ENCODE data around the gene TRABD2B. TPM values are rescaled to one million over a fixed set of nuclear protein-coding genes. Genes with fewer than 3 reads are reported as not detected.

TRABD2B gene
- total and polyA plus RNA-seq, 3 experiments from 2014 or later, result not detected

DNA sequence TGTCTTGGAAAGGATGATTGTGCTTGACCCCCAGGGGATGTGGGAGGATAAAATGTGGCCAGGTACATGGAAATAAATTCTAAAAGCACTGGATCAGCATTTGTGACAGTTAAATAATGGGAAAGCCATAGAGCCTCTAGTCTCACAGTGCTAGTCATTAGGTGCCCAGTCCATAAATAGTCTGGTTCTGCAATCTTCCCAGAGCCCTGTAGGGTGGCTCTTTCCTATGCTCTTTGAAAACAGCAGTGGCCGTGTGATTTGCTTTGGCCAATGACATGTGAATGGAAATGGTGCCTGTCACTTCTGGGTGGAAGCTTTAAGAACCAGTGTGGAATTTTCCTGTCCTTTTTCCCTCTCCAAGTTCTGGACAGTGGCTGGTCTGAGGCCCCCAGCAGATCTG is 113.2 kb downstream of the TRABD2B start:
- no peak overlapping the region for H3K27ac Mint-ChIP-seq
- no peaks in the 10 kb centered on the region for H3K9me3 ChIP-seq (ENCODE audit: low read length)
- no peaks in the 10 kb centered on the region for H3K36me3 ChIP-seq (ENCODE audit: insufficient read depth, low read length)
- H3K4me1 Mint-ChIP-seq, result no peaks in the 10 kb centered on the region
- no peaks in the 10 kb centered on the region for H3K27me3 ChIP-seq (ENCODE audit: insufficient read depth, low read length, poor library complexity, severe bottlenecking)
- H3K9me3 Mint-ChIP-seq, result no peaks in the 10 kb centered on the region
- DNase-seq, result no peak
- H3K27me3 Mint-ChIP-seq, result peaks cover 3 to 11% of the 10 kb centered on the region in 2 donors
- no peaks in the 10 kb centered on the region for H3K4me1 ChIP-seq (ENCODE audit: insufficient read depth, low read length)
- H3K36me3 Mint-ChIP-seq, result no peaks in the 10 kb centered on the region
- H3K4me3 ChIP-seq (ENCODE audit: low read length), result no peak overlapping the region
- no peak overlapping the region for H3K4me3 Mint-ChIP-seq
- POLR2A ChIA-PET, result no interaction called here
- H3K27ac ChIP-seq (ENCODE audit: low read depth, low read length), result no peak overlapping the region
- CTCF ChIA-PET, result no interaction called here

DNA sequence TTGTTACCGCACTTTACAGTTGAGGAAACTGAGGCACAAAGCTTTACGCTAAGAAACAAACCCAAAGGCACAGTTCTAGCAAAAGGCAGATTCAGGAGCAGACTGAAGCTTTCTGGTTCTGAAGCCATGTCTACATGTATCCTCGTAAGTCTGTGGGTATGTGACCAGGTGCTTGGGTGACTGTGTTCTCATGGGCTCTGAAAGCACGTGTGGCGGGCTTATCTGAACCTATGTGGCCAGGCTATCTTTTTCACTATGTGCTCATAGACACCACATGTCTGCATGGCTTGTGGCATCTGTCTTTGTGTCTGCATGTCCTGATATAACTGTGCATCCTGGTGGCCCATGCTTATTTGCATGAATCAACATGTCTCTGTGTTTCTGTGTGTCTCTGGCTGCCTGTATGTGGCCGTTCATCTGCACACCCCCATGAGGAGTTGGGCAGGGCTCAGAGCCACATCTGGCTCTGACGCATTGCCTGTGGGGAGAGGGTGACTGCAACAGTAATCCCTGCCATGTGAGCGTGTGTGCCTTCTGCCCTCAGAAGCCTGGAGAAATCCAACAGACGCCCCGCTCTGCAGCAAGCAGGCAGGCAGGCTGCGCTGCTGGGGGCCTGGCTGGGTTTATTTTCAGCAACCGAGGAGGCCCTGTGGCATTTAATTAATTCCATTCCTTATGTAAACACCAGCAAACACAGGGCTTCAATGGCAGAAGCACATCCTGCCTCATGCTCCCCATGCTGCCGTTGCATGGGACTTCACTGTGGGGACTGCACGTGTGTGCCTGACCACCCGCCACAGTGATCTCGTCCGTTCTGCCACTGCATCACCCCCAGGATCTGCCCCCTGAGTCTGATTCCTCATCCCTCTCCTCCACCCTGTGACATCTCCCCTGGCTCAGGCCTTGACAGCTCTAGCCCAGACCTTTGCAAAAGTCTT is 115.4 kb downstream of the TRABD2B start:
- DNase-seq, result no peak
- ChIA-PET CTCF (no interaction called here), POLR2A (no interaction called here)
- H3K27ac ChIP-seq (ENCODE audit: low read depth, low read length), result no peak overlapping the region
- no peaks in the 10 kb centered on the region for H3K36me3 ChIP-seq (ENCODE audit: insufficient read depth, low read length)
- peaks cover under 1% of the 10 kb centered on the region for H3K27me3 ChIP-seq (ENCODE audit: insufficient read depth, low read length, poor library complexity, severe bottlenecking)
- no peak overlapping the region for H3K4me3 Mint-ChIP-seq
- no peaks in the 10 kb centered on the region for H3K4me1 Mint-ChIP-seq
- H3K4me1 ChIP-seq (ENCODE audit: insufficient read depth, low read length), result no peaks in the 10 kb centered on the region
- no peak overlapping the region for H3K4me3 ChIP-seq (ENCODE audit: low read length)
- no peaks in the 10 kb centered on the region for H3K9me3 ChIP-seq (ENCODE audit: low read length)
- no peak overlapping the region for H3K27ac Mint-ChIP-seq
- no peaks in the 10 kb centered on the region for H3K36me3 Mint-ChIP-seq
- peaks cover 3 to 6% of the 10 kb centered on the region in 2 donors for H3K27me3 Mint-ChIP-seq
- H3K9me3 Mint-ChIP-seq, result no peaks in the 10 kb centered on the region

DNA sequence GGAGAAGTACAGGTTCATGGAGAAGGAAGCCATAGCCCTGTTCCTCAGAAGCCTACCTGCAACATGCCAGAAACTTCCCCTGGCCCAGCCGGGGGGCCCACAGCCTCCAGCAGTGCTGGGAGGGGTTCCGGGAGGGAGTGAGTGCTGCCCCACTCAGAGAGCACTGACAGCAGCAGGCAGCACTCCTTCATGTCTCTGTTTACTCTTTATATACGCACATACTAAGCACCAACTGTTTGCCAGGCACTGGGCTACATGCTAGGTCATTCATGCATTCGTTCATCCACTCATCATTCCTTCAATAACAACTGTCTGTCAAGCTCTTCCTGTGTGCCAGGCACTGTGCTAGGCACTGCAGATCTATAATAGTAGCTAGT is 120.6 kb downstream of the TRABD2B start:
- H3K27me3 ChIP-seq (ENCODE audit: insufficient read depth, low read length, poor library complexity, severe bottlenecking), result peaks cover 3% of the 10 kb centered on the region
- Mint-ChIP-seq H3K27me3 (peaks cover 5 to 8% of the 10 kb centered on the region in 2 donors), H3K36me3 (no peaks in the 10 kb centered on the region), H3K27ac (no peak overlapping the region), H3K4me1 (no peaks in the 10 kb centered on the region), H3K9me3 (no peaks in the 10 kb centered on the region), H3K4me3 (no peak overlapping the region)
- no peak overlapping the region for H3K27ac ChIP-seq (ENCODE audit: low read depth, low read length)
- H3K4me1 ChIP-seq (ENCODE audit: insufficient read depth, low read length), result no peaks in the 10 kb centered on the region
- no peak overlapping the region for H3K4me3 ChIP-seq (ENCODE audit: low read length)
- no peaks in the 10 kb centered on the region for H3K9me3 ChIP-seq (ENCODE audit: low read length)
- DNase-seq, result no peak
- CTCF ChIA-PET, result no interaction called here
- H3K36me3 ChIP-seq (ENCODE audit: insufficient read depth, low read length), result no peaks in the 10 kb centered on the region
- POLR2A ChIA-PET, result no interaction called here

DNA sequence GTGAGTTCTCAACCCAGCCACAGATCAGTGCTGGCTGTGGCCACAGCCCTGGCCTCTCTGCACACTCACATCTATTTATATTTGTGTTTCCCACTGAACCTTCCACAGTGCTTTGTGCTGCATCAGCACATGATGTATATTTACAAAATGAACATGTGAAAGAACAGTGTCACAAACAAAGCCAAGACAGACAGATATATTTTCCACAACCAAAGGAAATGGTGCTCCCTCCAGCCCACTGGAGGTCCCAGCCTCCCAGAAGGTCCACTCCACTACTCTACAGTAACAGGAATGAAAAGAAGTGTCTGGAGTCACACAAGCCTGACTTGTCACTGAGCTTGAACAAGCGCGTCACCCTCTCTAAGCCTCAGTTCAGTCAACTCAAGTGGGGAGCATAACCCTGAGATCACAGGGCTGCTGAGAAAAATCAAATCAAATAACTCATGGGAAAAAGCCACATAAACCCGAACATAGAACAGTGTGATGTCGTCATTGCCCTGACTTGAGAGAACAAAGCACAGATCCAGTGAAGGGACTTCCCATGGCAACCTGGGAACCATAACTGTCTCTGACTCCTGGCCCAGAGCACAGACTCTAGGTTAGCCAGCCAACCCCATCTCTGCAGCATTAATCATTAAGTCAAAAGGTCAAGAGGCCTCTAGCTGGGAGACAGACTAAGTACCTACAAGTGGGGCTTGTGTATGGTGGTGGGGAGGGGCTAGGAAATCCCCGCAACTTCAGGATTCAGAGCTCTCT is 121.2 kb downstream of the TRABD2B start:
- Histone ChIP-seq H3K27ac (ENCODE audit: low read depth, low read length) (no peak overlapping the region), H3K4me3 (ENCODE audit: low read length) (no peak overlapping the region), H3K4me1 (ENCODE audit: insufficient read depth, low read length) (no peaks in the 10 kb centered on the region), H3K36me3 (ENCODE audit: insufficient read depth, low read length) (no peaks in the 10 kb centered on the region), H3K9me3 (ENCODE audit: low read length) (no peaks in the 10 kb centered on the region), H3K27me3 (ENCODE audit: insufficient read depth, low read length, poor library complexity, severe bottlenecking) (peaks cover 3% of the 10 kb centered on the region)
- H3K4me3 Mint-ChIP-seq, result no peak overlapping the region
- H3K9me3 Mint-ChIP-seq, result no peaks in the 10 kb centered on the region
- H3K27me3 Mint-ChIP-seq, result peaks cover 5 to 8% of the 10 kb centered on the region in 2 donors
- CTCF ChIA-PET, result no interaction called here
- H3K36me3 Mint-ChIP-seq, result no peaks in the 10 kb centered on the region
- no peak overlapping the region for H3K27ac Mint-ChIP-seq
- POLR2A ChIA-PET, result no interaction called here
- no peak for DNase-seq
- no peaks in the 10 kb centered on the region for H3K4me1 Mint-ChIP-seq

DNA sequence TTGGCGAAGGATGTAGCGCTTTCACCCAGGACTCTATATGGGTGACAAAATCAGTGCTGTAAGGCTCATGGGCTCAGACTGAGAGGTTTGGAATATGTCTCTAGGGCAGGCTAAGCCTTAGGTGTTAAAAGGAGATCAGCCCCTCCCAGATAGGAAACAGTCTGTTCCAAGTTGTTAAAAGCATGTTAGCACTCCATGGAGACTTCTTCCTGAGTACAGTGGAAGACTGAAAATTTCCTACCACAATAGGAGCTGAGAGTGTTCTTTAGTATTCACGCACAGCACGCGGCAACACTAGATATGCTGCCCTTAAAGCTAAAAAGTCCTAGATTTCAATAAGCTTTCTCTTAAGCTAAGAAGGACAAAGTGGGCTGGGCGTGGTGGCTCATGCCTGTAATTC is 122.1 kb downstream of the TRABD2B start:
- peaks cover 3% of the 10 kb centered on the region for H3K27me3 ChIP-seq (ENCODE audit: insufficient read depth, low read length, poor library complexity, severe bottlenecking)
- no peaks in the 10 kb centered on the region for H3K9me3 Mint-ChIP-seq
- H3K9me3 ChIP-seq (ENCODE audit: low read length), result no peaks in the 10 kb centered on the region
- no peaks in the 10 kb centered on the region for H3K4me1 Mint-ChIP-seq
- no peak overlapping the region for H3K4me3 Mint-ChIP-seq
- no peak for DNase-seq
- H3K36me3 Mint-ChIP-seq, result no peaks in the 10 kb centered on the region
- CTCF ChIA-PET, result no interaction called here
- no peaks in the 10 kb centered on the region for H3K4me1 ChIP-seq (ENCODE audit: insufficient read depth, low read length)
- peak overlapping the region in 1 of 8 donors; percentile 48 for H3K27ac Mint-ChIP-seq
- no peak overlapping the region for H3K4me3 ChIP-seq (ENCODE audit: low read length)
- peaks cover 7 to 8% of the 10 kb centered on the region in 2 donors for H3K27me3 Mint-ChIP-seq
- H3K27ac ChIP-seq (ENCODE audit: low read depth, low read length), result no peak overlapping the region
- POLR2A ChIA-PET, result no interaction called here
- H3K36me3 ChIP-seq (ENCODE audit: insufficient read depth, low read length), result no peaks in the 10 kb centered on the region

DNA sequence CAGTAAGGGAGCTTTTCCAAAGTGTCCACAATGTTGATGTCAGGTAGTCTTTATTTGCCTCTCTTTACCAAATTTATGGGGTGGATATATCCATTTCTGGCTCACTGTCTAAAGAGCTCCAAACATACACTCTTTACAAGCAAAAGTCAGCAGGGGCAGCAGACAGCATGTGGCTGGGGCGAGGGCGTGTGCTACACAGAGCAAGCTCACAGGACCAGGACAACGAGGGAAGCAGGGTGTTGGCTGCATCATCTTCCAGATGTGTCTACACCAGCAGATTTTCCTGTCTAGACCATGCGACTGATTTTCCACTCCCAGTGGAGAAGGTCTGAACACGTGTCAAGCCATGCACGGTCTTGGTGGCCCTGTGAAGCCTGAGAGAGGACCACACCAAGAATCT is 123.8 kb downstream of the TRABD2B start:
- Histone ChIP-seq H3K4me3 (ENCODE audit: low read length) (no peak overlapping the region), H3K36me3 (ENCODE audit: insufficient read depth, low read length) (no peaks in the 10 kb centered on the region), H3K27ac (ENCODE audit: low read depth, low read length) (no peak overlapping the region), H3K27me3 (ENCODE audit: insufficient read depth, low read length, poor library complexity, severe bottlenecking) (peaks cover 3% of the 10 kb centered on the region), H3K9me3 (ENCODE audit: low read length) (no peaks in the 10 kb centered on the region), H3K4me1 (ENCODE audit: insufficient read depth, low read length) (no peaks in the 10 kb centered on the region)
- DNase-seq, result no peak
- Mint-ChIP-seq H3K9me3 (no peaks in the 10 kb centered on the region), H3K4me1 (no peaks in the 10 kb centered on the region), H3K4me3 (no peak overlapping the region), H3K27me3 (peaks cover 7 to 8% of the 10 kb centered on the region in 2 donors), H3K27ac (no peak overlapping the region), H3K36me3 (no peaks in the 10 kb centered on the region)
- ChIA-PET CTCF (no interaction called here), POLR2A (no interaction called here)

DNA sequence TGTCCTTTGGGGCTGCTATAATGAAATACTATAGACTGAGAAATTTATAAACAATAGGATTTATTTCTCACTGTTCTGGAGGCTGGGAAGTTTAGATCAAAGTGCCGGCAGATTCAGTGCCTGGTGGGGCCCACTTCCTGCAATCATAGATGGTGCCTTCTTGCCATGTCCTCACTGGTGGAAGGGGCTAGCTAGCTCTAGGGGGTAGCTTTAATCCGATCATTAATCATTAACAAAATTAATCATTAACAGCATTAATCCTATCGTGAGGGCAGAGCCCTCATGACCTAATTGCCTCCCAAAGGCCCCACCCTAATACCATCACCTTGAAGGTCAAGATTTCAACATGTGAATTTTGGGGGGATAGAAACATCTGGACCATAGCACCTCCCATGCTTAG is 124.3 kb downstream of the TRABD2B start:
- CTCF ChIA-PET, result no interaction called here
- no peak for DNase-seq

DNA sequence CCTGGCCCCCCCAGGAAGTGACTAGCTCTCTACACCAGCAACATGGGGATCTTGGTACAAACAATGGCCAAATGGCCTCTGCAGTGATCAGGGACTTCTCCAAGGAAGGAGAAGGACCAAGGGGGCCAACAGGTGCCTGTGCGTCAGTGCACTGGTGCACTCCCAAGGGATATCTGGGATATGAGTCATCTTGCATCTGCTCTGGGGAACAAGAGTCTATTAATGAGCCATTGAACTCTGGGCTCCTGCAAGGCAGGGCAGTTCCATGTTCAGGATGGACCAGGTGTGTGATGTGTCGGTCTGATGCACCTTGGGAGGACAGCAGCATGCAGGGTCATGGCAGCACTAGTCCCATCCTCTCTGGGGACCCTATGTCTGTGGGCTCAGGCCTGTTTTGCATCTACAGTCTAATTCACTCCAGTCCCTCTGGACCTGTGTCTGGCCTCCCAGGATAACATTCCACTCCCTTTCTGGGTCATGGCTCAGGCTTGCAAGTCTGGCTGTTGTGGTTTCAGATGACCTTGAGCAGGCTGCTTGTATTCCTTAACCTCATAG is 125.3 kb downstream of the TRABD2B start:
- ChIA-PET CTCF (no interaction called here), POLR2A (no interaction called here)

More for the DNA sequence above, 124.3 kb downstream of the TRABD2B start:
- Histone ChIP-seq H3K4me1 (ENCODE audit: insufficient read depth, low read length) (no peaks in the 10 kb centered on the region), H3K9me3 (ENCODE audit: low read length) (no peaks in the 10 kb centered on the region), H3K4me3 (ENCODE audit: low read length) (no peak overlapping the region), H3K27me3 (ENCODE audit: insufficient read depth, low read length, poor library complexity, severe bottlenecking) (peaks cover 3% of the 10 kb centered on the region), H3K36me3 (ENCODE audit: insufficient read depth, low read length) (no peaks in the 10 kb centered on the region), H3K27ac (ENCODE audit: low read depth, low read length) (no peak overlapping the region)
- Mint-ChIP-seq H3K36me3 (no peaks in the 10 kb centered on the region), H3K4me3 (no peak overlapping the region), H3K27ac (no peak overlapping the region), H3K4me1 (no peaks in the 10 kb centered on the region), H3K9me3 (no peaks in the 10 kb centered on the region), H3K27me3 (peaks cover 7 to 8% of the 10 kb centered on the region in 2 donors)
- POLR2A ChIA-PET, result no interaction called here

More for the DNA sequence above, 125.3 kb downstream of the TRABD2B start:
- Mint-ChIP-seq H3K27ac (no peak overlapping the region), H3K36me3 (no peaks in the 10 kb centered on the region), H3K4me3 (no peak overlapping the region), H3K4me1 (no peaks in the 10 kb centered on the region), H3K27me3 (peaks cover 7 to 14% of the 10 kb centered on the region in 2 donors), H3K9me3 (no peaks in the 10 kb centered on the region)
- H3K9me3 ChIP-seq (ENCODE audit: low read length), result no peaks in the 10 kb centered on the region
- DNase-seq, result no peak
- no peaks in the 10 kb centered on the region for H3K36me3 ChIP-seq (ENCODE audit: insufficient read depth, low read length)
- no peak overlapping the region for H3K27ac ChIP-seq (ENCODE audit: low read depth, low read length)
- H3K4me1 ChIP-seq (ENCODE audit: insufficient read depth, low read length), result no peaks in the 10 kb centered on the region
- no peak overlapping the region for H3K4me3 ChIP-seq (ENCODE audit: low read length)
- peaks cover 3% of the 10 kb centered on the region for H3K27me3 ChIP-seq (ENCODE audit: insufficient read depth, low read length, poor library complexity, severe bottlenecking)

Data from CD8-positive, alpha-beta memory T cell (primary cell).